GM13977 (cell line): ENCODE results near the gene ACACA.

Experiments
- DNase-seq: peaks from one replicate; pipeline ENCODE4 v3.0.0; 2012; ENCODE audit warnings: low spot score
- CTCF ChIP-seq: IDR thresholded peaks from 2 replicates; pipeline ENCODE4 v1.5.1; 2012; ENCODE audit warnings: mild to moderate bottlenecking, control low read depth; ENCODE audit not compliant: insufficient read depth; ENCODE audit errors: extremely low read depth, missing control alignments
- in situ Hi-C: fragments of 300-500 bp; cut with MboI; formaldehyde crosslinking; loops from one replicate; pipeline ENCODE4 v1.12.0; 2022; ENCODE audit warnings: low sequenced_read_pairs, low pct_unique_long_range_greater_than_20kb, mixed read lengths, inconsistent platforms; ENCODE audit not compliant: unreplicated experiment

ACACA gene

GRCh38 chr17:37109731-37110710, 296.6 kb downstream of the ACACA start:
- in situ Hi-C loops, result no loop called here
- TF ChIP-seq CTCF, result no peak
- DNase-seq, result no peak

GRCh38 chr17:37109106-37109505, 297.5 kb downstream of the ACACA start:
- in situ Hi-C loops, result no loop called here
- no peak for DNase-seq

GRCh38 chr17:37107406-37108083, 299.1 kb downstream of the ACACA start:
- in situ Hi-C loops, result no loop called here
- DNase-seq, result no peak
- TF ChIP-seq CTCF, result no peak

More at GRCh38 chr17:37109106-37109505, 297.5 kb downstream of the ACACA start:
- TF ChIP-seq CTCF, result no peak

- no peak for TF ChIP-seq CTCF
- in situ Hi-C loops, result no loop called here
- no peak for DNase-seq
Observed at GRCh38 chr17:37106049-37106448, 300.6 kb downstream of the ACACA start.

GRCh38 chr17:37103231-37103630, 303.4 kb downstream of the ACACA start:
- TF ChIP-seq CTCF, result no peak
- DNase-seq, result no peak
- in situ Hi-C loops, result no loop called here

GRCh38 chr17:37101306-37101705, 305.3 kb downstream of the ACACA start:
- in situ Hi-C loops, result no loop called here
- DNase-seq, result no peak
- no peak for TF ChIP-seq CTCF
